Left cardiac atrium (tissue), 4 donors: ENCODE results near the gene TMA7B. TPM values are rescaled to one million over a fixed set of nuclear protein-coding genes. Genes with fewer than 3 reads are reported as not detected.

ENCODE experiments used
- ATAC-seq, 2 donors: fragments of 200-7000 bp; cut with Tn5 transposase; one replicate each; pipeline ENCODE4 v1.9.1; 2020; ENCODE audit warnings: mild to moderate bottlenecking in 2 of 2, moderate library complexity in 2 of 2
- DNase-seq: peaks from one replicate; pipeline ENCODE4 v3.0.0-alpha.2; 2020
- intact Hi-C, 2 donors: fragments of 100-400 bp; cut with DNase I; formaldehyde crosslinking; loops; one replicate each; pipeline versions ENCODE4 v1.14.1 to v1.15.1; 2022 to 2023
- total RNA-seq, 2 donors: library from RNA; stranded (reverse); fragmentation: NEBNext Ultra II Directional; extraction: Animal tissue kit (Norgen Biotek cat#: 25700); gene quantifications; one replicate each; pipeline ENCODE4 v1.2.1, GENCODE V29; 2021
- donor health status: DM: no; HTN: yes; CAD: no.
- donor health status: DM: no; HTN: yes; CAD: no; lungs with severe emphysema.
- donor health status: DM: yes; HTN: yes; CAD: no.
- donor health status: Dilated cardiomyopathy.

TMA7B gene
- total RNA-seq, 2 donors from 2014 or later = not detected

GRCh38 chr22:40009292-40009774 lies 49.1 kb downstream of the TMA7B start:
- ATAC-seq (no peak), DNase-seq (no peak)
- intact Hi-C loops = loop anchor here in 1 of 2 donors (10.0 kb wide), 1 partner anchor 75 kb away; no protein-coding TSS in a partner anchor

- intact Hi-C loops = loop anchor here in 1 of 2 donors (10.0 kb wide), 1 partner anchor 75 kb away; no protein-coding TSS in a partner anchor
- DNase-seq (no peak), ATAC-seq (no peak)
Observed at GRCh38 chr22:40009951-40010671, 49.9 kb downstream of the TMA7B start.

- intact Hi-C loops = no loop called here
- DNase-seq (no peak), ATAC-seq (no peak)
Observed at GRCh38 chr22:40010746-40011145, 50.5 kb downstream of the TMA7B start.

Other genes starting within 250 kb of the TMA7B start
- not detected for gene ENTHD1, start 66.6 kb upstream of the TMA7B start, total RNA-seq
- 1 to 10 TPM; 2.1 to 3.8 TPM for gene GRAP2, start 59.3 kb upstream of the TMA7B start, total RNA-seq
- 1 to 10 TPM; 2.2 to 2.4 TPM for gene FAM83F, start 34.6 kb downstream of the TMA7B start, total RNA-seq
- gene TNRC6B, start 217.5 kb downstream of the TMA7B start, total RNA-seq = 10 to 100 TPM; 30.6 to 39.8 TPM